Stimulated activated CD4-positive, alpha-beta T cell treated with anti-CD3 and anti-CD28 coated beads, TNF-alpha, amount 100 ng/mL, for 1 hour (primary cell): ENCODE data around the gene GOLT1A.

Experiments
- DNase-seq, 3 donors: peaks; one replicate each; pipeline ENCODE4 v3.0.0-alpha.2; 2020; ENCODE audit warnings: low read depth in 3 of 3, low spot score in 1 of 3

Gene GOLT1A

GRCh38 chr1:204194080-204194479, 19.7 kb downstream of the GOLT1A start:
- DNase-seq, result no peak

- DNase-seq, result no peak
Measured at GRCh38 chr1:204192589-204193352, 21.0 kb downstream of the GOLT1A start.

GRCh38 chr1:204192046-204192445, 21.7 kb downstream of the GOLT1A start:
- no peak for DNase-seq

- no peak for DNase-seq
Measured at GRCh38 chr1:204191456-204191855, 22.3 kb downstream of the GOLT1A start.

- DNase-seq, result no peak
Measured at GRCh38 chr1:204190212-204191211, 23.3 kb downstream of the GOLT1A start.

- DNase-seq, result no peak
Measured at GRCh38 chr1:204188959-204189639, 24.7 kb downstream of the GOLT1A start.

- no peak for DNase-seq
Measured at GRCh38 chr1:204186597-204186996, 27.2 kb downstream of the GOLT1A start.

- DNase-seq, result no peak
Measured at GRCh38 chr1:204181116-204181515, 32.7 kb downstream of the GOLT1A start.

GRCh38 chr1:204180133-204180532, 33.7 kb downstream of the GOLT1A start:
- DNase-seq, result no peak

GRCh38 chr1:204178487-204179281, 35.1 kb downstream of the GOLT1A start:
- DNase-seq, result no peak

- no peak for DNase-seq
Measured at GRCh38 chr1:204177133-204177532, 36.7 kb downstream of the GOLT1A start.

- no peak for DNase-seq
Measured at GRCh38 chr1:204176049-204176448, 37.7 kb downstream of the GOLT1A start.

GRCh38 chr1:204174958-204175357, 38.8 kb downstream of the GOLT1A start:
- DNase-seq, result no peak

GRCh38 chr1:204172404-204173029, 41.3 kb downstream of the GOLT1A start:
- no peak for DNase-seq

- no peak for DNase-seq
Measured at GRCh38 chr1:204171751-204172178, 42.0 kb downstream of the GOLT1A start.

GRCh38 chr1:204170494-204171155, 43.2 kb downstream of the GOLT1A start:
- DNase-seq, result no peak

GRCh38 chr1:204169858-204170257, 43.9 kb downstream of the GOLT1A start:
- DNase-seq, result no peak

GRCh38 chr1:204167730-204168129, 46.1 kb downstream of the GOLT1A start:
- DNase-seq, result no peak

- DNase-seq, result no peak
Measured at GRCh38 chr1:204166219-204166618, 47.6 kb downstream of the GOLT1A start, which contains the start of gene REN. TSS of gene REN (minus strand) at chr1:204166337. CDS start at chr1:204166293, 44 bp downstream.
